GM18909 (cell line): ENCODE measurements around the gene C18orf54.
A peak's percentile ranks its signal among the peaks of the same experiment; 100 is the strongest.
"Not testable (repeated sequence)": the region's sequence is repeated elsewhere in the genome, so short reads cannot be mapped to it uniquely, and the experiment has no call there.

Experiments used
- ATAC-seq: cut with Tn5 transposase; IDR thresholded peaks from one replicate; pipeline ENCODE4 v1.9.1; 2021; ENCODE audit warnings: mild to moderate bottlenecking; ENCODE audit not compliant: unreplicated experiment, poor library complexity

Gene C18orf54

DNA sequence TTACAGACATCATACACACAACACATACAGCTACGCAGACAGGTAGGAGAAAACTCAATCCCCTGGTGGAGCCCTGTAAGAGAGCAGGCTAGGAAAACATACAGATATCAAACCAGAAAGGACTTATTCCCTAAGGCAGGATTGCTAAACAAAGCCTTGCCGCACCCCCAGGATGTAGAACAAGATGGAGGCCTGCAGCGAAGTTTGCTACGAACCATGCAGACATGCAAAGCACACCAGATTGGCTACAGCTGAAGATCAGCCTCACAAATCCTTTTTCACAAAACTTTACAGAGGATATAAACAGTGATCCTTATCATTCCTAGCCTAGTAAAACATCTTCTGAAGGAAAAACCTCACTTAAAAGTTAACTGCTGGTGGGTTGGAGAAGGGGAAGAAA, 28.3 kb downstream of the C18orf54 start:
- ATAC-seq, result no peak

GRCh38 chr18:54386800-54387495, 29.2 kb downstream of the C18orf54 start:
- not testable (repeated sequence) for ATAC-seq

DNA sequence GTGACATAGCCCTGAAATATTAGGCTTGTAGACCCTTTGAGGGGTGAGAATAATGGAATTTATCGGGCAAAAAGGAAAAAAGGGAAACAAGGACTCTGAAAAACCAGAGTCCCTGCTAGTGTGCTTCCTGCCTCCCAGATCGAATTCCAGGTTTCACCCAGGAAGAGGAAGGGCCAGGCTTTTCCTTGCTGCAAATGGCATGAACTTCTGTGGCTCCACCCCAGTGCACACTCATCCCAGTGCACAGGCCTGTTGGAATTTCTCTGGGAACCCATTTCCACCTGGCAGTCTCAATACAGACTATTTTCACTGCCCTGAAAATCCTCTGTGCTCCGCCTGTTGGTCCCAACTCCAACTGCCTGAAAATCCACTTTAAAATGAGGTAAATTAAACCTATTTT, 29.9 kb downstream of the C18orf54 start:
- no peak for ATAC-seq

- ATAC-seq, result peak; percentile 95
These were observed 30.8 kb downstream of the C18orf54 start for GRCh38 chr18:54388203-54389142.

GRCh38 chr18:54389143-54389505, 31.4 kb downstream of the C18orf54 start:
- peak; percentile 6 for ATAC-seq

- no peak for ATAC-seq
These were observed 33.1 kb downstream of the C18orf54 start for GRCh38 chr18:54390838-54391237.

- peak; percentile 65 for ATAC-seq
These were observed 34.9 kb downstream of the C18orf54 start for GRCh38 chr18:54392543-54393023.

GRCh38 chr18:54393648-54394294, 36.1 kb downstream of the C18orf54 start:
- no peak for ATAC-seq

DNA sequence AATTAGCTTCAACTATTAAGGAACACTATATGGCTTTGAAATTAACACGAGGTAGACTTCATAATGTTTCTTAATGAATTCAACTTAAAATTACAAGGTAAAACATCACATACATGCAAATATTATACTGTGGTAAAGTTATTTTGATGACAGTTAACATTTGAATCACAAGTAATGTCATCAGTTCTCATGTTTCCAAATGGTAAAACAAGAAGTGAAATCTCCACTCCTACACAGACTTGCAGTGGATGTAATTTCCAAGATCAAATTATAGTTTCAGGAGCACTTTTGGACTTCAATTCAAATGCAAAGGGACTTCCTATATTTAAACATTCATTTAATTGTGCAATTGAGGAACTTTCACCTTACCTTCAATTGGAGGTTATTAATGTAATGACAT, 39.1 kb downstream of the C18orf54 start:
- ATAC-seq, result no peak

DNA sequence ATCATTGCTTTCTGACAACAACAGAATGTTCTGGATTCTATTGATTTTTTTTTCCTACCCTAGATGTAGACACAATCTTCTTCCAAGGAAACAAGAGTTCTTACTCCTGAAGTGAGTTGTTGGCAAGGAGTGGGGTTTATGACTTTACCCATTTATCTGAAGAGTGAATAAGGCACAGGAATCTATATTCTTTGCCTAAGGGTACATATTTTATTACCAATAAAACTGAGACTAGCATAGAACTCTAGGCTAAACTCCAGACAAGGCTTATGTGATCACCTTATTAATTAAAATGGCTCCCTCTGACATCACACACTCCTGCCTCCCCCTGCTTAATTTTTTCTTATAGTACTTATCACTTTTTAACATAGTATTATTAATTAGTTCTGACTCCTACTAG, 47.6 kb downstream of the C18orf54 start:
- no peak for ATAC-seq

- ATAC-seq, result no peak
These were observed 54.1 kb downstream of the C18orf54 start for GRCh38 chr18:54411781-54412180.

DNA sequence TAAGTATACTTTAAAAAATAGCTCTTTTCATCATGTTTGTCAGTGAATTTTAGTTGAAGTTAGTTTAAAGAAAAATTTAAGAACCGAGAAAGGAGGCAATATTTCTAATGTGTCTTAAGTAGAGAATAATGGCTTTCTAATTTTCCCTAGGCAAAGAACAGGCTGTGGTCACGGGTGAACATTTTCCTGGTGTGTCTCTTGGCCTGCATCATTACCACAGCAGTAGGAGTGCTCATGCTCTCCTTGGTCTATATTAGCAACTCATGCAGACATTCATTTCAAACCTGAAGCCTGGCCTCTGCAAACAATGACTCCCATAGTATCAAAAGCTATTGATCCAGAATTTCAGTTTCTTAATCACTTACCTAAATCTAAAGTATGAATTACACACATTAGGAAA, 57.4 kb downstream of the C18orf54 start:
- no peak for ATAC-seq

DNA sequence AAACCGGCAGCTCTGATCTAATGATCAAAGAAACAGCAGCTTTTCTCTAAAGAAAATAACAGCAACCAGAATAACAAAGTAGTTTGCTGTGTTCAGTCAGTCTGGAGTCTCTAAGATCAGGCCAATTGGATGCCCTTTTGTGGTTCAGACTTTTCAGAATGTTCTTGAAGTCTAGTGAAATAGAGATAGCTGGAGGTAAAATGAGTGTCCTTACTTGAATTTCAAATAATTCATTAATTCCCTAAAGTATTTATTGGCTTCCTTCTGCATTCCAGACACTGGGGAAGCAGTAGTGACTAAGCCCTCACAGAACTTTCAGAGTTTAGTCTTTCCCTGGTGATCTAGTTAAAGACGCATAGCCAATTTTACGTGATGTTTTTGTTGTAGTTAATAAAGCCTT, 58.7 kb downstream of the C18orf54 start:
- no peak for ATAC-seq

DNA sequence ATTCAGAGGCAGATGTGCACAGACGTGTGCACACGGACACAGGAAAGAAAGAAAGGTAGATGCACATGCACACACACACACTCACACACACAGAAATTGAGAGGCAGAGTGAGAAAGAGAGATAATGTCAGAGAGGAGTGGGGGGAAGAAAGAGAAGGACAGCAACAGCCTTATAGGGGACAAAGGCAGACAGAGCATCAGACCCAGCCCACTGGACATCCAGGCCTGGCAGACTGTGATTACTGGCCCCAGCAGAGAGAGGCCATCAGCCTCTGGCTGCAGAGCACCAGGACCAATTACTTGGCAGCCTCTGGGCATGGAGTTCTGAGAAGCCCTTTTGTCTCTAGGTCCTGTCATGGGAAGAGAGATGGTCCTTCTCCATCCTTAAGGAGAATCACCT, 66.1 kb downstream of the C18orf54 start:
- ATAC-seq, result no peak

GRCh38 chr18:54426085-54426665, 68.5 kb downstream of the C18orf54 start:
- ATAC-seq, result no peak
